ENCODE measurements around the gene SNX12. TPM values are rescaled to one million over a fixed set of nuclear protein-coding genes. Genes with fewer than 3 reads are reported as not detected.
"Not testable (repeated sequence)": the region's sequence is repeated elsewhere in the genome, so short reads cannot be mapped to it uniquely, and the experiment has no call there.

The SNX12 gene
- total RNA-seq, 1 experiment from 2014 or later: 56.0 TPM

DNA sequence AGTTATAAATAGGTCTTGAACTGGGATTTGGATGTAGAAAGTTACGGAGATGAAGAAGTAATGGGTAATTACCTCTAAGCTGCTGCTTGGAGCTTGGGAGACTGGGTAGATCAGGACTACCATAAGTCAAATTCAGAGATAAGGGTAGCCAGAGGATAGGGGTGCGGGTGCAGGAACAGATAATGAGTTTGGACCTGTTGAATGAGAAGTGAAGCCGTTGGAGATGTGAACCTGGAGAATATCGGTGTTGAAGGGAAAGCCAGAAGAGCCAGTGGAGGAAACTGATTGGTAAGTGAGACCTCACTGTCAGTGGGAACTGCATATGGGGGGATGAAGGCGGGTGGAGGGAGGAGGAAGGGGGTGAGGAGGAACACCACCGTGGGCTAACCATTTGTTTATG is 26.9 kb upstream of the SNX12 start:
- DNase-seq (ENCODE audit: extremely low read depth, low read depth): no peak

DNA sequence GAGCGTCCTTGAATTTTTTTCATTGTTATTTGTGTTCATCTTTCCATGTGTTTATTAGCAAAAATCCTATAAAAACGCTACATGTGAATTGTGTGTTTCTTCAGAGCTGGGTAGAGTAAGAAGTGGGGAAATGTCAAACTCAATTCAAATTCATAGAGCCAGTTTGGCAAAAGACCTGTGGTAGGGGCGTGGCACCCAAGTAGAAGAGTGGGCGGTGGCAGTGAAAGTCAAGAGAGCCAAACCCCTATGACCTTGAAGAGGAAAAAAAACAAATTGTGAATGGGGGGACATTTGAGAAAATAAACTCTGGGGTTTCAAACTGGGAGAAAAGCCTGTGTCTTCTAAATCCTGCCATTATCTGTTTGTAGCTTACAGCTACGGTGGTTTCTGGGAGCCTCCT is 23.1 kb upstream of the SNX12 start:
- no peak for DNase-seq (ENCODE audit: extremely low read depth, low read depth)

DNA sequence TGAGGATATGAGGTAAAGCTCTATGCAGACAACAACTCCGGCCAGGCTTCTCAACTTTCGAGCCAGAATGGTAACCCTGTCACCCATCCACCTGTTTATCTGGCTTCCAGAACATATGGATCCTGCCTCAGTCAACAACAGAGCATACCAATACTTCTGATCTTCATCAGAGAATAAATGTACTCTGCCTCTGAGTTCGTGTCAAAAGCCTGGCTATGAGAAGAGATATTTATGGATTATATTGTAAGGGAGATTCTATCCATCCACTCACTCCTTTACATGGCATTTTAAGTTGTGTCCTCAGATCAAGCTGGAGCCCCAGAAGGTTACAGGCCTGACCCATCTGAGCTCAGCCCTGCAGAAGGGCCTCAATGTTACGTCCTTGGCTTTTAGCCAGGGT is 17.8 kb upstream of the SNX12 start:
- DNase-seq (ENCODE audit: extremely low read depth, low read depth): no peak

DNA sequence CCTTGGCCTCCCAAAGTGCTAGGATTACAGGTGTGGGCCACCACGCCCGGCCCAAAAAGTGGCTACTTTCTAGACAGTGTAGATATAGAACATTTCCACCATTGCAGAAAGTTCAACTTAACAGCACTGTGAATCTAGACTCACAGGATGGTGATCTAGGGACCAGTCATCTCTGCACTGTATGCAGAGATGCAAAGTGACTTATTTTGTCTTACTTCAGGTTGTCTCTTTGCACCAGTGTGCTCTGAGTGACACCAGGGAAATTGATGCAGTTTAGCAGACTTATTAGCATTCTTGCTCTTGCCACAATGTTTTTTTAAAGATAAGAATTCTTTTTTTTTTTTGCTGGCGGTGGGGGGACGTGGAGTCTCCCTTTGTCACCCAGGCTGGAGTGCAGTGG is 14.7 kb upstream of the SNX12 start:
- no peak for DNase-seq (ENCODE audit: extremely low read depth, low read depth)

DNA sequence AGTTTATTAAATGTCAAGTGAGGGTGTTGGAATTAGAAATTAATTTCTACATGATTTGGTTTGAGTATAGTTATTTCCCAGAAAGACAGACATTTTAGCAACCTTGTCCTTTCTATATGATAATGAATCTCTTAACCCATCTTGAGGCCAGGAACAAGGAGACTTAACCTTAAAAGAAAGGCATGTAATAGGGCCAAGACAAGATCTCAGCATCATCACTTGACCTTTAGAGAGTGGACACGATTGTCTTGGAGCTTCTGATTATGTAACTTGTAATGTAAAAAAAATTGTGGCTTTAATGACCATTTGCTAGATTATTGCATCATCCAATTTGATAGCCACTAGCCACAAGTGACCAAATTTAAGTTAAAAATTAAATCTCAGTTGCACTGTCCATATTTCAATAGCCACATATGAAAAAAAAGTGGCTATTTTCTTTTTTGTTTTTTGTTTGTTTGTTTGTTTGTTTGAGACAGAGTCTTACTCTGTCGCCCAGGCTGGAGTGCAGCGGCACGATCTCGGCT is 14.1 kb upstream of the SNX12 start:
- no peak for DNase-seq (ENCODE audit: extremely low read depth, low read depth)

DNA sequence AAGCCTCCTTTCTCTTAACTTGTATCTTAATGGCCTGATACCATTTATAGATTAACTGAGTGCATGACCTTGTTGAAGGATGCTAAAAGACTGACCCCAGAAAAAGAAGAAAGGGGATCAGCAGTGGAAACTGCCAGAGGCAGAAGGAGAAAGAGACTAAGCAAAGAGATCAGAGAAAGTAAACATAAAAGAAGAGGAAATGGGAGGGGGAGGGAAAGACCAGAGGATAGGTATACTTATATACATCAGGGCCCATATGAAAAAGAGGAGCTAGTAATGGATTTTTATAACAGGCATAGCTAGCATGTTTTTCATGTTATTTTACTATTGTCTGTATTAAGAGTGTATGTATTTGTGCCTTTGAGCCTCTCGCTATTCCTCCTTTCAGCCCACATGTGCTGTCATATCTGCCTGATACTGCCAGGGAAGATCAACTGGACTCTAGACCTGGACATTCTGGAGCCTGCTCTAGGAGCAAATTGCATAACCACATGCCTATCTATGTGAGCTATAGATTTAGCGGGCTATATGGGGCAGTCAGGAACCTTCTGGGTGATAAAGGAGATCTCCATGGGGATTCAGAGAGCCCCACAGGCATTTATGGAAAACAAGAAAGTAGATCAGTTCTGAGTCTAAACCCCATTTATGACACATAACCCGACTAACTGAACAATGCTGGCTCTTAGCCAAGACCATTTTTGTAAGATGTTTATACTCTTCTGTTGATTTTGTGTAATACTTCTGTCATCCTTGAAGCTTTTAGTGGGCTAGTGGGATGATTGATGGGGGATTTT is 13.4 kb upstream of the SNX12 start:
- no peak for DNase-seq (ENCODE audit: extremely low read depth, low read depth)

DNA sequence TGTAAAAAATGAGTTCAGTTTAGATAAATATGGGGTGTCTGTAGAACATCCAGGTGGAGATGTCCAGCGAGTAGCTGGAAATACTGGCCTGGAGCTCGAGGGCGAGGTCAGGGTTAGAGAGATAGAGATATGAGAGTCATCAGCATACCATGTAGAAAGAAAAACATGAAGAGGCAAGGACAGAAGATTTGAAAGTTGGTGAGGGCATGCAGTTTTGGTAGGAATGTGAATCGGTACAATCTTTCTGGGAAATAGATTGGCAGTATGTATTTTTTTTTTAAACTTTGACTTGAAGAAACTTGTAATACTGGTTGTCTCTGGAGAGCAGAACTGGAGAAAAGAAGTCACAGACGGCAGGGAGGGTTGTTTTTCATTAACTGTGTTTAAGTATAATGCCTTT is 2.4 kb upstream of the SNX12 start:
- no peak for DNase-seq (ENCODE audit: extremely low read depth, low read depth)

DNA sequence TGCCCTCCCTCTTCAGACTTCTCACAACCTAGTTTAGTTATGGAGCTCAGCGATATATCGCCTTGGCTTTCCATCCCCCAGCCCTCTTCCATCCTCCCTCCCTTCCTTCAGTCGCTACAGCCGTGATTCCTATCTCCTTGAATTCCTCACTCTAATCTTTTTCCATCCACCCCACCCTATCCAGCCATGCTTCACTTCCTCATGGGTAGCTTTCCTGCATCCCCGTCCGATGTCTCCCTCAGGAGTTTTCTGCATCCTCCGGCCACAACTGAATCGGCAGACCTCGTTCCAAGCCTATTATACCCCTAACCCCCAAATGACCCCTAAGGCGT is 456 bp downstream of the SNX12 start:
- no peak for DNase-seq (ENCODE audit: extremely low read depth, low read depth)

DNA sequence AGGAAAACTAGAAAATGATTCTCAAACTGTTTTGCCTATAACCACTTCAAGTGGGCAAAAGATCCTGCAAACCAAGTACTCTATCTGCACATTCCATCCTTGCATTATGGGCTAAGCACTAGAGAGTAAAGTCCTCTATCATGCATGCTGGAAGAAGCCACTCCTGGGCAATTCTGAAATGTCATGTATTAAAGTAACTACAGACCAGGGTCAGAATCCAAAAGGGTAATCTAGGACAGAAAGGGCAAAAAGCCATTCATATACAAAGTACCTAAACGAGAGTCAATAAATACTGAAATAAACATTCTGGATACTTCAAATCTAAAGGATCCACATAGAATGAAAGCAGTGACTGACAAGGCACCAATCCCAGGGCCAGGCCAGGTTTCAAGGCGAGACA is 1.0 kb downstream of the SNX12 start:
- DNase-seq (ENCODE audit: extremely low read depth, low read depth): no peak

DNA sequence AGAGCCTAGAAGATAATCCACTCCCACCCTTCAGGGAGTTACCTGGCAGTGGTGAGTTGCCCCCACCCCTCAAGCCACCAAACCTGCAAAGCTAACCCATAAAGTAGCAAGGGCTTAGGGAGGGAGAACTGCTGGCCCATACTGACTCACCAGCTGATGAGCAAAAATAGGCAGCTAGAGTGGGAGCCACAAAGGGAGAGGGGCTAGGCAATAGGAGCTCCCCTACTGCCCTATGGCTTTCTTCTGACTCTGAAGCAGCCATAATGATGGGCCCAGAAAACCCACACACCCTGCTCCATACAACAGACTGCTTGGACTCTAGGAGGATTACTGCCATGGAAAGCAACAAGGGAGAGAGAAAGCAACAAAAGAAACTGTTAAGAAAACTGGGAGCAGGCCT is 8.0 kb downstream of the SNX12 start:
- DNase-seq (ENCODE audit: extremely low read depth, low read depth): no peak

DNA sequence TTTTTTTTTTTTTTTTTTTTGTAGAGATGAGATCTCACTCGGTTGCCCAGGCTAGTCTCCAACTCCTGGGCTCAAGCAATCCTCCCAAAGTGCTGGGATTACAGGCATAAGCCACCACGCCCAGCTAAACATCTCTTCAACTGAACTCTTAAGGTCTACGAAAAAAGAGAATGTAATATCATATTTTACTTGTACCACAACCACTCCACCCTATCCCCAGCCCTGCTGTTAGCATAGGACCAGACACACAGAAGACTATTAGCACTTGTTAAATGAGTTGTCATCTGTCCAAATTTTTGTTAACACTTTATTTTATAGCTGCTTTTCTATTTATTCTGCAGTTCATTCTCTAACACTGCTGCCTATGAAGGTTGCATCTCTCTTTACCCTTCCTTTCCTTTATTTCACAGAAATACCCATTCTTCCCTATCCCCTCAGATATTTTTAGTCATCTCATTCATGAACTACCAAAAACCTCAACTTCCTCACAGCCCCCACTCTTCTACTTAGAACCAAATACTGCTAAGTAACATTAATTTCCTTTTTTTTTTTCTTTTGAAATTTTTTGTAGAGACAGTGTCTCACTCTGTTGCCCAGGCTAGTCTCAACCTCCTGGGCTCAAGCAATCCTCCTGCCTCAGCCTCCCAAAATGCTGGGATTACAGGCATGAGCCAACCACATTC is 10.1 kb downstream of the SNX12 start:
- DNase-seq (ENCODE audit: extremely low read depth, low read depth): no peak

DNA sequence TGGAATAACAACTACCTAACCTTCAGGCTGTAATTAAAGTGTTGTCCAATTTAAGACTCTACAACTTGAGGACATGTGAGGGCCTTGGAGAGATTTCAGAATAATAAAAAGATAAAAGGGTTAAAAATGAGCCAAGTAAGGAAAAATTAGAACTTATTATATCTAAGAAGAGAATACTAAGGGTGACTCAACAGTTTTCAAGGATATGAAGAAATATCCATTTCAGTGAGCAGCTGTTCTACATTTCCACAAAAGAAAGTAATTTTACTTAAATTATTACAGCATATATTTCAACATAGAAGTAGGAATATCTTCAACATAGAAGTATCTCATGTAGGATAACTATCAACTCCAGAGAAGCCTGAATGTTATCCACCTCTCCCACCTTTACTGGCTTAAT is 11.3 kb downstream of the SNX12 start:
- DNase-seq (ENCODE audit: extremely low read depth, low read depth): no peak

DNA sequence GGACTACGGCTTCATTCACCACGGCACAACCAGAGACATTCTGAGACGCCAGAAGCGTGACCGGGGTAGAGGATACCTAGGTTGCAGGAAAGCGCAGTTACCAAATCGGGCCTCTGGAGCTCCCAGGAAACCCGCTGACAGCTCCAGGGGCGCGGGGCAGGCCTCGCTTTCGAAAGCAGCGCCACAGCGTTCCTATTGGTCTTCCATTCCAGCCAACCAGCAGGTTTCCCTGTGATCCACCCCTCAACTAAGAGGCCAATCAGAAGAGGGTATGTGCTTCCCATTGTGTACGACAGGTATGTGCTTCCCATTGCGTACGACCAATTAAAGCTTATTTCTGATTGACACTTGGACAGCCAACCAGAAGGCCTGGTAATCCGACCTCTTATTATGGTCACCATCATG is 14.9 kb downstream of the SNX12 start:
- no peak for DNase-seq (ENCODE audit: extremely low read depth, low read depth)

DNA sequence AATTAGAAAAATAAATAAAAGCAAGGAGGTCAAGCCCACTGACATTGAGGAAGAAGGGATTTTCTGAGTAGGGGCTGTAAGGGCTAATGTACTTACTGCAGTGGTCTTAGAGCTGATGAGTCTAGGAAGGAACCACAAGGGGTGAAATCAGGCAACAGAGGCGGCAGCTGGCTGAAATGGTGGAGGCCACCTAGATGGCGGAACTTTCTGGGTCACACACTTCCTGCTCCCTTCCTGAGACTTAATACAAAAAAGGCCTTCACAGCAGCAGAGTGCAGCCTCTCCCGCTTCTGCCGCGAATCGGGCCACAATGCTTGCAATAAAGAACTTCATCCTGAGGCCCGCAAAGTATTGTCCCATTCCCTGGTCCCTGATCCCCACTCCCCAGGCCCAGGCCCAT is 15.4 kb downstream of the SNX12 start:
- no peak for DNase-seq (ENCODE audit: extremely low read depth, low read depth)

DNA sequence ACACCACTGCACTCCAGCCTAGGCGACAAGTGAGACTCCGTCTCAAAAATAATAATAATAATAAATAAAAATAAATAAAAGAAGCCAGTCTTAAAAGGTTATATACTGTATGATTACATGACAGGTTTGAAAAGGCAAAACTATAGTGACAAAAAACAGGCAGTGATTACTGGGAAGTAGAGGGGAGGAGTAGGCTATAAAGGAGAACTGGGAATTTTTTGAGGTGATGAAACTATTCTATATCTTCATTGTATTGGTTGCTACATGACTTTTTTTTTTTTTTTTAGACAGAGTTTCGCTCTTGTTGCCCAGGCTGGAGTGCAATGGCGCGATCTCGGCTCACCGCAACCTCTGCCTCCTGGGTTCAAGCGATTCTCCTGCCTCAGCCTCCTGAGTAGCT is 20.2 kb downstream of the SNX12 start:
- not testable (repeated sequence) for DNase-seq (ENCODE audit: extremely low read depth, low read depth)

DNA sequence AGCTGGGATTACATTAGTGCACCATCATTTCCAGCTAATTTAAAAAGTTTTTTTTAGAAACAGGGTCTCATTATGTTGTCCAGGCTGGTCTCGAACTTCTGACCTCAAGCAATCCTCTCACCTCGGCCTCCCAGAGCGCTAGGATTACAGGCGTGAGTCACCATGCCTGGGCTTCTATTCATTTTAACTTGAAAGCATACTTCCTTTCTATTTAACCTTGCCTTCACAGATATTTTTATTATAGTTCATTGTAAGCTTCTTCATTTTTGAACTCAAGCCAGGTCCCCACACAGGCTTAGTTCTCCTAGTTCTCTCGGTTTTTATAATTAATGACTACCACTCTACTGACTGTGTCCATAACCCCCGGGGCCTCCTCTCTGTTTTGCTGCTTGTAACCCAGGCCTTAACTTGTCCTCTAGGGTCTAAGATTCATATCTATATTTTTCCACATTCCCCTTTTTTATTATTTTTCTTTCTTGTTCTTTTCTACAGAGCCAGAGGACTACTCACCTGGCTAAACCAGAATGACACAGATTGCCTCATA is 50.7 kb downstream of the SNX12 start:
- DNase-seq (ENCODE audit: extremely low read depth, low read depth): no peak

Small RNA genes lying within 50 kb of the gene (small RNA-seq; reads per million reads assigned to genes)
- gene CXorf65 (0 reads per million in 2 experiments), gene RNU1-56P (0.06 to 0.12 reads per million in 2 experiments)

Other genes with a start within 250 kb of the SNX12 start
- gene TEX11, start 159.6 kb downstream of the SNX12 start, total RNA-seq (2014; rRNA removed; shearing (Covaris generic)): 0.12 and 0.42 TPM in 2 replicates
- not detected in 2 replicates for gene SLC7A3, start 137.2 kb downstream of the SNX12 start, total RNA-seq (2014; rRNA removed; shearing (Covaris generic))
- 3.7 and 4.1 TPM in 2 replicates for gene FOXO4, start 27.5 kb upstream of the SNX12 start, total RNA-seq (2014; rRNA removed; shearing (Covaris generic))
- not detected in 2 replicates for gene CXorf65, start 38.4 kb upstream of the SNX12 start, total RNA-seq (2014; rRNA removed; shearing (Covaris generic))
- not detected in 2 replicates for gene IL2RG, start 43.2 kb upstream of the SNX12 start, total RNA-seq (2014; rRNA removed; shearing (Covaris generic))
- gene MED12, start 50.3 kb upstream of the SNX12 start, total RNA-seq (2014; rRNA removed; shearing (Covaris generic)): 12.8 and 18.1 TPM in 2 replicates
- gene NLGN3, start 76.5 kb upstream of the SNX12 start, total RNA-seq (2014; rRNA removed; shearing (Covaris generic)): 0.58 and 0.69 TPM in 2 replicates
- not detected in 2 replicates for gene GJB1, start 154.9 kb upstream of the SNX12 start, total RNA-seq (2014; rRNA removed; shearing (Covaris generic))
- gene ZMYM3, start 185.8 kb upstream of the SNX12 start, total RNA-seq (2014; rRNA removed; shearing (Covaris generic)): 13.4 and 14.7 TPM in 2 replicates
- 527 and 545 TPM in 2 replicates for gene NONO, start 215.3 kb upstream of the SNX12 start, total RNA-seq (2014; rRNA removed; shearing (Covaris generic))
- 1.6 and 2.9 TPM in 2 replicates for gene ITGB1BP2, start 233.4 kb upstream of the SNX12 start, total RNA-seq (2014; rRNA removed; shearing (Covaris generic))

Data from NCI-H460 (cell line).